HEK293 (cell line): ENCODE measurements around the gene HAND2.

ENCODE experiments used
- CTCF ChIA-PET: fragments of 350-600 bp; formaldehyde crosslinking; extraction: SDS; loops from one replicate; lab custom pipeline; 2021; ENCODE audit warnings: antibody characterized with exemption; lab: Yijun Ruan, JAX
- POLR2A ChIA-PET: fragments of 300-600 bp; formaldehyde crosslinking; extraction: SDS; loops from one replicate; lab custom pipeline; 2020; ENCODE audit warnings: antibody characterized with exemption, inconsistent platforms; lab: Yijun Ruan, JAX
- H3K27ac ChIP-seq: fragments of 200-500 bp; sonication (Bioruptor generic); 2 replicates; pipeline ENCODE4 v1.5.1; 2014; ENCODE audit warnings: low read depth, low read length, control low read depth, inconsistent platforms; ENCODE audit errors: extremely low read depth
- H3K36me3 ChIP-seq, 2 experiments: fragments of 200-500 bp in 1 of 2; sonication (Bioruptor generic) in 1 of 2; 1 replicate in 1 of 2; 2 replicates in 1 of 2; pipeline ENCODE4 v1.5.1; 2014 to 2017; ENCODE audit warnings: inconsistent platforms in 2 of 2, low read length in 2 of 2; ENCODE audit not compliant: control insufficient read depth in 2 of 2, insufficient read depth in 1 of 2
- H3K4me1 ChIP-seq: fragments of 200-500 bp; sonication (Bioruptor generic); 2 replicates; pipeline ENCODE4 v1.5.1; 2014; ENCODE audit warnings: mild to moderate bottlenecking, low read length, inconsistent platforms; ENCODE audit not compliant: control insufficient read depth, insufficient read depth
- H3K4me3 ChIP-seq: 2 replicates; pipeline ENCODE4 v1.5.1; 2011; ENCODE audit warnings: low read depth, mild to moderate bottlenecking, control low read depth, low read length, moderate library complexity
- H3K9me3 ChIP-seq: fragments of 200-500 bp; sonication (Bioruptor generic); 2 replicates; pipeline ENCODE4 v1.5.1; 2014; ENCODE audit warnings: low read depth, low read length, inconsistent platforms; ENCODE audit not compliant: control insufficient read depth, insufficient read depth
- HOXC10 ChIP-seq: sonication (generic); formaldehyde crosslinking; IDR thresholded peaks from 2 replicates; pipeline ENCODE4 v1.8.1; 2023; ENCODE audit warnings: mild to moderate bottlenecking, missing genetic modification reagents
- KLF16 ChIP-seq: fragments of 450-650 bp; formaldehyde crosslinking; IDR thresholded peaks from 2 replicates; pipeline ENCODE4 v1.5.1; 2017; ENCODE audit warnings: missing biosample characterization, missing genetic modification characterization
- KLF9 ChIP-seq: fragments of 450-650 bp; formaldehyde crosslinking; IDR thresholded peaks from 2 replicates; pipeline ENCODE4 v1.5.1; 2016; ENCODE audit warnings: missing biosample characterization, missing genetic modification characterization, low read depth
- SETDB1 ChIP-seq: IDR thresholded peaks from one replicate; pipeline ENCODE4 v1.6.1; 2017; ENCODE audit warnings: mild to moderate bottlenecking, low read length, moderate library complexity, mixed read lengths; ENCODE audit not compliant: insufficient read length
- TRIM28 ChIP-seq: IDR thresholded peaks from 2 replicates; pipeline ENCODE4 v1.6.1; 2011; ENCODE audit warnings: low read length, control low read depth, borderline replicate concordance
- WT1 ChIP-seq: fragments of 450-650 bp; formaldehyde crosslinking; IDR thresholded peaks from 2 replicates; pipeline ENCODE4 v1.5.1; 2016; ENCODE audit warnings: missing biosample characterization, missing genetic modification characterization
- ZBTB7A ChIP-seq: fragments of 450-650 bp; formaldehyde crosslinking; IDR thresholded peaks from 2 replicates; pipeline ENCODE4 v1.5.1; 2016; ENCODE audit warnings: low read depth, missing biosample characterization, missing genetic modification characterization
- ZFP69B ChIP-seq: fragments of 450-650 bp; formaldehyde crosslinking; IDR thresholded peaks from 2 replicates; pipeline ENCODE4 v1.5.1; 2016; ENCODE audit warnings: missing biosample characterization, missing genetic modification characterization
- ZNF184 ChIP-seq: fragments of 450-650 bp; IDR thresholded peaks from 2 replicates; pipeline ENCODE4 v1.5.1; 2018; ENCODE audit warnings: missing biosample characterization, mild to moderate bottlenecking, missing genetic modification characterization
- ZNF214 ChIP-seq: fragments of 450-650 bp; formaldehyde crosslinking; IDR thresholded peaks from 2 replicates; pipeline ENCODE4 v1.5.1; 2017; ENCODE audit warnings: missing biosample characterization, mild to moderate bottlenecking, missing genetic modification characterization, borderline replicate concordance
- ZNF23 ChIP-seq: fragments of 450-650 bp; formaldehyde crosslinking; IDR thresholded peaks from 2 replicates; pipeline ENCODE4 v1.5.1; 2016; ENCODE audit warnings: missing biosample characterization, missing genetic modification characterization, borderline replicate concordance
- ZNF239 ChIP-seq: fragments of 450-650 bp; formaldehyde crosslinking; IDR thresholded peaks from 2 replicates; pipeline ENCODE4 v1.5.1; 2016; ENCODE audit warnings: missing biosample characterization, missing genetic modification characterization
- ZNF302 ChIP-seq: fragments of 450-650 bp; formaldehyde crosslinking; IDR thresholded peaks from 2 replicates; pipeline ENCODE4 v1.5.1; 2016; ENCODE audit warnings: missing biosample characterization, missing genetic modification characterization, low read depth
- ZNF404 ChIP-seq: fragments of 450-650 bp; formaldehyde crosslinking; IDR thresholded peaks from 2 replicates; pipeline ENCODE4 v1.5.1; 2017; ENCODE audit warnings: missing biosample characterization, missing genetic modification characterization
- ZNF433 ChIP-seq: fragments of 450-650 bp; formaldehyde crosslinking; IDR thresholded peaks from 2 replicates; pipeline ENCODE4 v1.5.1; 2016; ENCODE audit warnings: missing biosample characterization, missing genetic modification characterization, low read depth
- ZNF510 ChIP-seq: fragments of 450-650 bp; formaldehyde crosslinking; IDR thresholded peaks from 2 replicates; pipeline ENCODE4 v1.5.1; 2018; ENCODE audit warnings: mild to moderate bottlenecking, missing genetic modification characterization, missing biosample characterization; ENCODE audit not compliant: insufficient replicate concordance
- ZNF549 ChIP-seq: fragments of 450-650 bp; IDR thresholded peaks from 2 replicates; pipeline ENCODE4 v1.5.1; 2018; ENCODE audit warnings: missing biosample characterization, missing genetic modification characterization, mild to moderate bottlenecking, inconsistent platforms, moderate library complexity
- ZNF571 ChIP-seq: fragments of 450-650 bp; formaldehyde crosslinking; IDR thresholded peaks from 2 replicates; pipeline ENCODE4 v1.5.0; 2017; ENCODE audit warnings: missing biosample characterization, missing genetic modification characterization
- ZNF621 ChIP-seq: fragments of 450-650 bp; formaldehyde crosslinking; IDR thresholded peaks from 2 replicates; pipeline ENCODE4 v1.5.1; 2017; ENCODE audit warnings: missing biosample characterization, missing genetic modification characterization
- ZNF624 ChIP-seq: fragments of 450-650 bp; formaldehyde crosslinking; IDR thresholded peaks from 2 replicates; pipeline ENCODE4 v1.5.1; 2017; ENCODE audit warnings: missing biosample characterization, missing genetic modification characterization
- ZNF626 ChIP-seq: fragments of 450-650 bp; sonication (Bioruptor Pico); formaldehyde crosslinking; IDR thresholded peaks from 2 replicates; pipeline ENCODE4 v1.5.1; 2018; ENCODE audit warnings: missing biosample characterization, missing genetic modification characterization, inconsistent platforms
- ZNF830 ChIP-seq: fragments of 450-650 bp; IDR thresholded peaks from 2 replicates; pipeline ENCODE4 v1.5.0; 2018; ENCODE audit warnings: missing biosample characterization, missing genetic modification characterization, low read depth, mild to moderate bottlenecking, moderate library complexity
- ZSCAN16 ChIP-seq: fragments of 450-650 bp; formaldehyde crosslinking; IDR thresholded peaks from 2 replicates; pipeline ENCODE4 v1.5.1; 2016; ENCODE audit warnings: missing biosample characterization, missing genetic modification characterization
- TF ChIP-seq, protein P1 (sequence below): fragments of 450-650 bp; IDR thresholded peaks from 2 replicates; pipeline ENCODE4 v1.5.1; 2018; ENCODE audit warnings: missing biosample characterization, missing genetic modification characterization
- TF ChIP-seq, protein P2 (sequence below): fragments of 450-650 bp; formaldehyde crosslinking; IDR thresholded peaks from 2 replicates; pipeline ENCODE4 v1.5.1; 2017; ENCODE audit warnings: missing biosample characterization, missing genetic modification characterization
- TF ChIP-seq, protein P3 (sequence below): fragments of 450-650 bp; formaldehyde crosslinking; IDR thresholded peaks from 2 replicates; pipeline ENCODE4 v1.5.1; 2016; ENCODE audit warnings: missing biosample characterization, missing genetic modification characterization

Gene HAND2

DNA sequence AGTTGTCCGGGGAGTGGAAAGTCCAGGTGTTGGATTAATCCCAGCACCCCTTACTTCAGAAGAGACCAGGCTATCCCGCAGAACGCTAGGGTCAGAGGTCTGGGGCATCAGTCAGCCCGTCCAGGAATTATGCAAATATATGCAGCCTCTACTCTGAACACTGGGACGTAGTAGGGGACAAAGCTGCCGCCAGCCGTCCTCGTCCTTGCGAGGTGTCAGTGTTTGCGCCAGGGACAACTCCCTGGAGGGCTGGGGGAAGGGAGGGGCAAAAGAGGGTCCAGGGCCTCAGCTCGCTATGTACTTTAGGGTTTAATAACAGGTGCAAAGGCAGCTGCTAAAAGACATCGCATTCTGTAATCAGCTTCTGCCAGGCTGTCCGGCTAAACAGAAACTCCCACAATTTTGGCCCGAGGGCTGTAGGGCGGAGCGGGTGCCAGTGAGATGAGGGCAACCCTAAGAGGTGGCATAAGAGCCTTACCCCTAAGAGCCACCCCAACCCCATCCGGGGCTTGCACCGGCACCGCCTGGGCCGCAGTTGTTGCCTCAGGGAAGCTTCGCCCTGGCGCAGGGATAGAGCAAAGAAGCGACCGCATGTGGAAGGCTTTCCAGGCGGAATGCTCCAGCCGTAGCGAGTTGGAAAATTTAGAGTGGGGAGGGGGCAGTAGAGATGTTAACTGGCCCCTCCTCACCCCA is 8.4 kb downstream of the HAND2 start:
- no peaks in the 10 kb centered on the region for H3K9me3 ChIP-seq
- no peaks in the 10 kb centered on the region for H3K4me1 ChIP-seq
- ChIA-PET POLR2A (no interaction called here), CTCF (interaction anchor here (1.0 kb wide), 1 partner anchor 16 kb away, joined by 3 read pairs; no protein-coding TSS in a partner anchor)
- TF ChIP-seq ZNF302 (tag by site-specific recombination) = no peak
- TF ChIP-seq ZBTB7A = no peak
- TF ChIP-seq KLF9 (tag by site-specific recombination) = no peak
- TF ChIP-seq ZSCAN16 (tag by site-specific recombination) = no peak
- TF ChIP-seq ZNF184 (tag by site-specific recombination) = no peak
- TF ChIP-seq WT1 = no peak
- no peak for TF ChIP-seq ZNF549 (tag by site-specific recombination)
- TF ChIP-seq ZNF624 (tag by site-specific recombination) = no peak
- TF ChIP-seq ZNF571 (tag by site-specific recombination) = no peak
- TF ChIP-seq ZNF239 (tag by site-specific recombination) = no peak
- TF ChIP-seq ZNF510 (tag by site-specific recombination) = no peak
- TF ChIP-seq ZNF404 (tag by site-specific recombination) = no peak
- peaks cover 0 to 7% of the 10 kb centered on the region in 2 experiments; a peak in 1 of 3 replicates for H3K36me3 ChIP-seq
- no peak overlapping the region for H3K27ac ChIP-seq
- no peak overlapping the region for H3K4me3 ChIP-seq

DNA sequence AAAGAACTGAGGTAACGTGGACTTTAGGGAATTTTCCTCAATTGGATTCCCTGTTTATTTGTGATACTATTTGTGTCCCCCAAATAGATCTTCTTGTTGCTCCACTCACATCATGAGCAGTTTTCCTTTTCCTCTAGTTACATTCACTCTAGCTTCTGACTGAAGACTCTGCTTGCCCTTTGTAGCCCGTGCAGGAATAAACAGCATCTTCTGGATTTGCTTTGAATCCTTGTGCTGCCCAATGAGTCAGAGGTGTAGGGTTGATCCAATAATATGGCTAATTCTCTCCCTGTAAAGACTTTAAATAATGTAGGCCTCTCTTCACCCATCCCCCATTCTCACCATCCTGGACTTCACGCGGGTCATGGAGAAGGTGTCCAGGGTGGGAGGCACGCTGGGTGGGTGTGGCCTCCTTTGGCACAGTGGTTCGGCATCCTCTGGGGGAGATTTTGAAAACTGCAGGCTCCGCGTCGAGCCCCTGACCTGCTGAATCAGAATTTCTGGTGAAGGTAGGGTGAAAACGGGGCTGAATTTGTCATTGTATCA is 9.0 kb downstream of the HAND2 start:
- no peaks in the 10 kb centered on the region for H3K9me3 ChIP-seq
- ChIA-PET POLR2A (no interaction called here), CTCF (interaction anchor here (1.0 kb wide), 1 partner anchor 15 kb away, joined by 3 read pairs; no protein-coding TSS in a partner anchor)
- H3K4me1 ChIP-seq = no peaks in the 10 kb centered on the region
- H3K27ac ChIP-seq = no peak overlapping the region
- no peak for TF ChIP-seq ZNF23
- TF ChIP-seq, protein P1, sequence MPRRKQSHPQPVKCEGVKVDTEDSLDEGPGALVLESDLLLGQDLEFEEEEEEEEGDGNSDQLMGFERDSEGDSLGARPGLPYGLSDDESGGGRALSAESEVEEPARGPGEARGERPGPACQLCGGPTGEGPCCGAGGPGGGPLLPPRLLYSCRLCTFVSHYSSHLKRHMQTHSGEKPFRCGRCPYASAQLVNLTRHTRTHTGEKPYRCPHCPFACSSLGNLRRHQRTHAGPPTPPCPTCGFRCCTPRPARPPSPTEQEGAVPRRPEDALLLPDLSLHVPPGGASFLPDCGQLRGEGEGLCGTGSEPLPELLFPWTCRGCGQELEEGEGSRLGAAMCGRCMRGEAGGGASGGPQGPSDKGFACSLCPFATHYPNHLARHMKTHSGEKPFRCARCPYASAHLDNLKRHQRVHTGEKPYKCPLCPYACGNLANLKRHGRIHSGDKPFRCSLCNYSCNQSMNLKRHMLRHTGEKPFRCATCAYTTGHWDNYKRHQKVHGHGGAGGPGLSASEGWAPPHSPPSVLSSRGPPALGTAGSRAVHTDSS (tag by site-specific recombination) = no peak
- TF ChIP-seq ZNF830 (tag by site-specific recombination) = no peak
- no peak for TF ChIP-seq HOXC10 (CRISPR knock-in tag)
- TF ChIP-seq, protein P2, sequence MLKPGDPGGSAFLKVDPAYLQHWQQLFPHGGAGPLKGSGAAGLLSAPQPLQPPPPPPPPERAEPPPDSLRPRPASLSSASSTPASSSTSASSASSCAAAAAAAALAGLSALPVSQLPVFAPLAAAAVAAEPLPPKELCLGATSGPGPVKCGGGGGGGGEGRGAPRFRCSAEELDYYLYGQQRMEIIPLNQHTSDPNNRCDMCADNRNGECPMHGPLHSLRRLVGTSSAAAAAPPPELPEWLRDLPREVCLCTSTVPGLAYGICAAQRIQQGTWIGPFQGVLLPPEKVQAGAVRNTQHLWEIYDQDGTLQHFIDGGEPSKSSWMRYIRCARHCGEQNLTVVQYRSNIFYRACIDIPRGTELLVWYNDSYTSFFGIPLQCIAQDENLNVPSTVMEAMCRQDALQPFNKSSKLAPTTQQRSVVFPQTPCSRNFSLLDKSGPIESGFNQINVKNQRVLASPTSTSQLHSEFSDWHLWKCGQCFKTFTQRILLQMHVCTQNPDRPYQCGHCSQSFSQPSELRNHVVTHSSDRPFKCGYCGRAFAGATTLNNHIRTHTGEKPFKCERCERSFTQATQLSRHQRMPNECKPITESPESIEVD (tag by site-specific recombination) = no peak
- no peak for TF ChIP-seq ZNF214 (tag by site-specific recombination)
- no peak for TF ChIP-seq ZNF433 (tag by site-specific recombination)
- no peak for TF ChIP-seq ZFP69B
- no peak for TF ChIP-seq SETDB1
- TF ChIP-seq ZNF626 (tag by site-specific recombination) = no peak
- TF ChIP-seq, protein P3, sequence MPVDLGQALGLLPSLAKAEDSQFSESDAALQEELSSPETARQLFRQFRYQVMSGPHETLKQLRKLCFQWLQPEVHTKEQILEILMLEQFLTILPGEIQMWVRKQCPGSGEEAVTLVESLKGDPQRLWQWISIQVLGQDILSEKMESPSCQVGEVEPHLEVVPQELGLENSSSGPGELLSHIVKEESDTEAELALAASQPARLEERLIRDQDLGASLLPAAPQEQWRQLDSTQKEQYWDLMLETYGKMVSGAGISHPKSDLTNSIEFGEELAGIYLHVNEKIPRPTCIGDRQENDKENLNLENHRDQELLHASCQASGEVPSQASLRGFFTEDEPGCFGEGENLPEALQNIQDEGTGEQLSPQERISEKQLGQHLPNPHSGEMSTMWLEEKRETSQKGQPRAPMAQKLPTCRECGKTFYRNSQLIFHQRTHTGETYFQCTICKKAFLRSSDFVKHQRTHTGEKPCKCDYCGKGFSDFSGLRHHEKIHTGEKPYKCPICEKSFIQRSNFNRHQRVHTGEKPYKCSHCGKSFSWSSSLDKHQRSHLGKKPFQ = no peak
- TF ChIP-seq TRIM28 = no peak
- TF ChIP-seq KLF16 (tag by site-specific recombination) = no peak
- no peak for TF ChIP-seq ZNF621 (tag by site-specific recombination)
- no peak for TF ChIP-seq ZNF510 (tag by site-specific recombination)
- peaks cover 0 to 4% of the 10 kb centered on the region in 2 experiments; a peak in 1 of 3 replicates for H3K36me3 ChIP-seq
- no peak overlapping the region for H3K4me3 ChIP-seq
